MCF 10A (cell line): ENCODE measurements around the gene DDAH2. TPM values are rescaled to one million over a fixed set of nuclear protein-coding genes. Genes with fewer than 3 reads are reported as not detected.

Experiments used
- BruUV-seq: library from RNA; stranded (reverse); fragments of 400-500 nt; replicated peaks from 2 replicates; lab custom pipeline; 2021; lab: Mats Ljungman, UMichigan
- CTCF ChIA-PET: fragments of 300-600 bp; sonication (Branson Sonifier 250); formaldehyde crosslinking; extraction: SDS; loops from one replicate; lab custom pipeline; 2021; ENCODE audit warnings: antibody characterized with exemption, inconsistent platforms; lab: Yijun Ruan, JAX
- POLR2A ChIA-PET: fragments of 300-600, 350-650 bp; sonication (Branson Sonifier 250); formaldehyde crosslinking; extraction: SDS; loops from one replicate; lab custom pipeline; 2020; ENCODE audit warnings: antibody characterized with exemption, inconsistent platforms; lab: Yijun Ruan, JAX
- DNase-seq: peaks from one replicate; pipeline ENCODE4 v3.0.0-alpha.2; 2018; ENCODE audit not compliant: unreplicated experiment
- H3K27ac Mint-ChIP-seq: one replicate; pipeline ENCODE4 v1.8.0; 2022; ENCODE audit warnings: mild to moderate bottlenecking, low read depth, mixed read lengths; ENCODE audit not compliant: unreplicated experiment
- H3K27me3 Mint-ChIP-seq: one replicate; pipeline ENCODE4 v1.8.0; 2022; ENCODE audit warnings: mixed read lengths; ENCODE audit not compliant: insufficient read depth, unreplicated experiment
- H3K36me3 Mint-ChIP-seq: one replicate; pipeline ENCODE4 v1.8.0; 2022; ENCODE audit warnings: mild to moderate bottlenecking, moderate library complexity, mixed read lengths; ENCODE audit not compliant: insufficient read depth, unreplicated experiment
- H3K4me1 Mint-ChIP-seq: one replicate; pipeline ENCODE4 v1.8.0; 2022; ENCODE audit warnings: mixed read lengths; ENCODE audit not compliant: insufficient read depth, unreplicated experiment
- H3K4me3 Mint-ChIP-seq: one replicate; pipeline ENCODE4 v1.8.0; 2022; ENCODE audit warnings: mild to moderate bottlenecking, moderate library complexity, mixed read lengths; ENCODE audit not compliant: unreplicated experiment
- H3K9me3 Mint-ChIP-seq: one replicate; pipeline ENCODE4 v1.8.0; 2022; ENCODE audit warnings: mixed read lengths; ENCODE audit not compliant: unreplicated experiment
- CTCF ChIP-seq: fragments of 200-600 bp; IDR thresholded peaks from one replicate; pipeline ENCODE4 v1.8.0; 2022; ENCODE audit warnings: antibody characterized with exemption, mild to moderate bottlenecking; ENCODE audit not compliant: unreplicated experiment
- intact Hi-C: fragments of 100-400 bp; cut with micrococcal nuclease; formaldehyde crosslinking; loops from 2 replicates; pipeline ENCODE4 v1.14.1; 2022
- total RNA-seq: library from RNA; stranded (reverse); gene quantifications from 2 replicates; pipeline ENCODE4 v1.2.3, GENCODE V29; 2022

DDAH2 gene
- total RNA-seq, 1 experiment from 2014 or later = 8.5 TPM

- H3K9me3 Mint-ChIP-seq = no peaks in the 10 kb centered on the region
- no TSS peak for BruUV-seq
- H3K27ac Mint-ChIP-seq = no peak overlapping the region
- peak; percentile 60 for DNase-seq
- CTCF ChIA-PET = interaction anchor here (0.6 to 2.6 kb wide), 2 partner anchors 17 to 58 kb away, joined by 3 to 8 read pairs; no protein-coding TSS in a partner anchor
- H3K27me3 Mint-ChIP-seq = no peaks in the 10 kb centered on the region
- POLR2A ChIA-PET = interaction anchor here (0.5 to 2.5 kb wide), 15 partner anchors 11 to 1372 kb away, joined by 3 to 13 read pairs (median 3); partner anchors contain the start of genes CLIC1, GPANK1, HSPA1B and LSM2
- TF ChIP-seq CTCF = no peak
- H3K4me3 Mint-ChIP-seq = no peak overlapping the region
- peaks cover 10% of the 10 kb centered on the region for H3K4me1 Mint-ChIP-seq
- peaks cover 8% of the 10 kb centered on the region for H3K36me3 Mint-ChIP-seq
- intact Hi-C loops = no loop called here
Observed at GRCh38 chr6:31752739-31753319, 23.7 kb upstream of the DDAH2 start.

- TF ChIP-seq CTCF = no peak
- no TSS peak for BruUV-seq
- H3K27me3 Mint-ChIP-seq = no peaks in the 10 kb centered on the region
- no peaks in the 10 kb centered on the region for H3K9me3 Mint-ChIP-seq
- peaks cover 10% of the 10 kb centered on the region for H3K4me1 Mint-ChIP-seq
- CTCF ChIA-PET = interaction anchor here (0.6 to 2.6 kb wide), 3 partner anchors 19 to 98 kb away, joined by 4 to 8 read pairs (median 4); partner anchors contain the start of gene BAG6
- POLR2A ChIA-PET = interaction anchor here (0.6 to 1.5 kb wide), 2 partner anchors 11 to 438 kb away, joined by 3 to 8 read pairs; partner anchors contain the start of gene MSH5
- peaks cover 7% of the 10 kb centered on the region for H3K36me3 Mint-ChIP-seq
- no peak for DNase-seq
- intact Hi-C loops = no loop called here
- H3K4me3 Mint-ChIP-seq = no peak overlapping the region
- no peak overlapping the region for H3K27ac Mint-ChIP-seq
Observed at GRCh38 chr6:31750411-31751022, 21.4 kb upstream of the DDAH2 start.

- Mint-ChIP-seq H3K36me3 (peaks cover 10% of the 10 kb centered on the region), H3K4me3 (no peak overlapping the region), H3K27me3 (no peaks in the 10 kb centered on the region), H3K4me1 (peaks cover 10% of the 10 kb centered on the region), H3K9me3 (no peaks in the 10 kb centered on the region), H3K27ac (peak overlapping the region; percentile 82)
- ChIA-PET CTCF (interaction anchor here (1.0 kb wide), 1 partner anchor 42 kb away, joined by 4 read pairs; no protein-coding TSS in a partner anchor), POLR2A (interaction anchor here (0.6 to 1.6 kb wide), 6 partner anchors 8 to 439 kb away, joined by 3 to 8 read pairs (median 3); partner anchors contain the start of gene MSH5)
- TF ChIP-seq CTCF = no peak
- no TSS peak for BruUV-seq
- intact Hi-C loops = no loop called here
- DNase-seq = no peak
Observed at GRCh38 chr6:31749301-31750036, 20.4 kb upstream of the DDAH2 start.

GRCh38 chr6:31744422-31744821, 15.3 kb upstream of the DDAH2 start:
- no TSS peak for BruUV-seq
- Mint-ChIP-seq H3K36me3 (peaks cover 10% of the 10 kb centered on the region), H3K9me3 (no peaks in the 10 kb centered on the region), H3K4me3 (no peak overlapping the region), H3K27ac (no peak overlapping the region), H3K4me1 (peaks cover 11% of the 10 kb centered on the region), H3K27me3 (no peaks in the 10 kb centered on the region)
- DNase-seq = no peak
- ChIA-PET POLR2A (no interaction called here), CTCF (no interaction called here)
- intact Hi-C loops = no loop called here
- no peak for TF ChIP-seq CTCF
